CD14-positive monocyte (primary cell): ENCODE data around the gene GAB1. TPM values are rescaled to one million over a fixed set of nuclear protein-coding genes. Genes with fewer than 3 reads are reported as not detected.

Experiments
- DNase-seq, 3 donors: peaks; one replicate each; pipeline ENCODE4 v3.0.0-alpha.2; 2011 to 2022
- H2AFZ ChIP-seq: 2 replicates; pipeline ENCODE4 v1.6.0; 2012; ENCODE audit warnings: mild to moderate bottlenecking, low read depth, low read length, inconsistent platforms; ENCODE audit not compliant: insufficient read depth, poor library complexity, severe bottlenecking
- H3K27ac ChIP-seq, 2 donors: 1 replicate in 1 of 2; 2 replicates in 1 of 2; pipeline ENCODE4 v1.5.1; 2012 to 2013; ENCODE audit warnings: low read length in 2 of 2, control low read depth in 1 of 2, inconsistent platforms in 1 of 2, low read depth in 1 of 2, mild to moderate bottlenecking in 1 of 2
- H3K27me3 ChIP-seq, 2 donors: one replicate each; pipeline versions ENCODE4 v1.6.0 to v1.6.1; 2011 to 2013; ENCODE audit warnings: low read length in 2 of 2; ENCODE audit not compliant: control insufficient read depth in 2 of 2, insufficient read depth in 2 of 2
- H3K36me3 ChIP-seq, 2 donors: replicated peaks in 1 of 2; 1 replicate in 1 of 2; 2 replicates in 1 of 2; pipeline versions ENCODE4 v1.5.1 to v1.6.1; 2012 to 2013; ENCODE audit warnings: low read length in 2 of 2, control low read depth in 1 of 2, inconsistent platforms in 1 of 2, mild to moderate bottlenecking in 1 of 2; ENCODE audit not compliant: insufficient read depth in 2 of 2, control insufficient read depth in 1 of 2
- H3K4me1 ChIP-seq, 2 donors: 1 replicate in 1 of 2; 2 replicates in 1 of 2; pipeline versions ENCODE4 v1.5.1 to v1.6.1; 2012 to 2013; ENCODE audit warnings: low read length in 2 of 2, control low read depth in 1 of 2, inconsistent platforms in 1 of 2, mild to moderate bottlenecking in 1 of 2, moderate library complexity in 1 of 2; ENCODE audit not compliant: insufficient read depth in 2 of 2, control insufficient read depth in 1 of 2
- H3K4me2 ChIP-seq: replicated peaks from 2 replicates; pipeline ENCODE3; 2012; ENCODE audit warnings: low read length, moderate library complexity, mild to moderate bottlenecking; ENCODE audit not compliant: poor library complexity, severe bottlenecking; ENCODE audit errors: extremely low read depth
- H3K4me3 ChIP-seq, 3 experiments: fragments of 200-600 bp in 1 of 3; sonication (generic) in 1 of 3; replicated peaks in 1 of 3; 1 replicate in 2 of 3; 2 replicates in 1 of 3; pipeline ENCODE4 v1.5.1; 2011 to 2013; ENCODE audit warnings: low read length in 3 of 3, mild to moderate bottlenecking in 3 of 3, control low read depth in 2 of 3, low read depth in 2 of 3, inconsistent platforms in 1 of 3, moderate library complexity in 1 of 3
- H3K79me2 ChIP-seq: 2 replicates; pipeline ENCODE4 v1.6.0; 2012; ENCODE audit warnings: mild to moderate bottlenecking, control low read depth, inconsistent platforms, low read length, moderate library complexity; ENCODE audit not compliant: insufficient read depth
- H3K9ac ChIP-seq: 2 replicates; pipeline ENCODE4 v1.6.0; 2017; ENCODE audit warnings: low read length, mild to moderate bottlenecking; ENCODE audit not compliant: insufficient read depth, poor library complexity, severe bottlenecking
- H3K9me3 ChIP-seq, 2 donors: replicated peaks in 1 of 2; 1 replicate in 1 of 2; 2 replicates in 1 of 2; pipeline versions ENCODE4 v1.5.1 to v1.6.1; 2012 to 2013; ENCODE audit warnings: low read length in 2 of 2, control low read depth in 1 of 2; ENCODE audit not compliant: control insufficient read depth in 1 of 2, insufficient read depth in 1 of 2
- H4K20me1 ChIP-seq: 2 replicates; pipeline ENCODE4 v1.6.0; 2012; ENCODE audit warnings: mild to moderate bottlenecking, low read length, control low read depth, moderate library complexity; ENCODE audit not compliant: insufficient read depth
- H3K27ac Mint-ChIP-seq, 7 donors: one replicate each; pipeline ENCODE4 v1.8.0; 2020; ENCODE audit warnings: mild to moderate bottlenecking in 7 of 7, mixed read lengths in 7 of 7, moderate library complexity in 6 of 7, inconsistent platforms in 2 of 7
- H3K27me3 Mint-ChIP-seq, 3 donors: one replicate each; pipeline ENCODE4 v1.8.0; 2021 to 2022; ENCODE audit warnings: low read depth in 3 of 3, mild to moderate bottlenecking in 3 of 3, mixed read lengths in 3 of 3, moderate library complexity in 3 of 3, inconsistent platforms in 1 of 3
- H3K36me3 Mint-ChIP-seq, 2 donors: one replicate each; pipeline ENCODE4 v1.8.0; 2020; ENCODE audit warnings: mixed read lengths in 2 of 2, inconsistent platforms in 1 of 2, mild to moderate bottlenecking in 1 of 2
- H3K4me1 Mint-ChIP-seq: one replicate; pipeline ENCODE4 v1.8.0; 2020; ENCODE audit warnings: mild to moderate bottlenecking, mixed read lengths
- H3K4me3 Mint-ChIP-seq, 2 donors: one replicate each; pipeline ENCODE4 v1.8.0; 2020; ENCODE audit warnings: mild to moderate bottlenecking in 2 of 2, mixed read lengths in 2 of 2, moderate library complexity in 1 of 2
- H3K9me3 Mint-ChIP-seq, 7 donors: one replicate each; pipeline ENCODE4 v1.8.0; 2020 to 2022; ENCODE audit warnings: mixed read lengths in 7 of 7, mild to moderate bottlenecking in 6 of 7, moderate library complexity in 6 of 7, inconsistent platforms in 2 of 7
- WGBS: methylation state at CpG from one replicate; pipeline ENCODE4 v1.1.5; 2013; ENCODE audit warnings: missing lambda C conversion rate; ENCODE audit not compliant: insufficient coverage; 5-methylcytosine and 5-hydroxymethylcytosine counted together
- intact Hi-C, 2 donors: fragments of 100-400 bp; cut with micrococcal nuclease; formaldehyde crosslinking; loops; one replicate each; pipeline versions ENCODE4 v1.15.0 to v1.15.1; 2023
- polyA plus RNA-seq, 3 donors: library from polyadenylated mRNA; depleted of rRNA in 1 of 3; unstranded in 2 of 3; stranded (reverse) in 1 of 3; fragments of 300-500 nt in 2 of 3; fragments of >200 nt in 1 of 3; fragmentation: Illumina TruSeq in 2 of 3; gene quantifications; 1 replicate in 2 of 3; 2 replicates in 1 of 3; pipeline ENCODE4 v1.2.3, GENCODE V29; 2012 to 2021
- TF ChIP-seq, protein P1 (sequence below): fragments of 200-600 bp; IDR thresholded peaks from one replicate; pipeline ENCODE4 v1.8.0; 2022; ENCODE audit warnings: antibody characterized with exemption, mild to moderate bottlenecking

Gene GAB1
- polyA plus RNA-seq, 3 donors = 0.55 to 7.3 (median 0.69) TPM

DNA sequence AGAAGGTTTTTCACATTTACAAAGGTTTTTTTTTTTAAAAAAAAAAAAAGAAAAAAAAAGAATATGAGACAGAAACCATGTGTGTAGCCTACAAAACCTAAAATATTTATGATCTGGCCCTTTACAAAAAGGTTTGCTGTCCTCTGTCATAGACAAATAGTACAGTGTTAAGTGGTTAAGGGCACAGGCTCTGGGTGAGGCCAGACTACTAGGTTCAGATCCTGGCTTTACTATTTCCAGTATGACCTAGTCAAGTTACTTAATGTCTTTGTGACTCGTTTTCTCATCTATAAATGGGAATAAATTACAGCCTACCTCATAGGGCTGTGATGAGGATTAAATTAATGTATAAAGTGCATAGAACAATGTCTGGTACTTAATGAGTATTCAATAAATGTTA, 56.5 kb downstream of the GAB1 start:
- H3K9me3 ChIP-seq = no peaks in the 10 kb centered on the region
- H3K36me3 ChIP-seq = no peaks in the 10 kb centered on the region
- intact Hi-C loops = loop anchor here in 1 of 2 donors (10.0 kb wide), 1 partner anchor 58 kb away; the partner anchor contains the start of gene GAB1
- no peak for DNase-seq
- no peak overlapping the region for H3K4me2 ChIP-seq
- H4K20me1 ChIP-seq = peaks cover 27% of the 10 kb centered on the region
- Mint-ChIP-seq H3K9me3 (peaks cover 0 to 2% (median 0%) of the 10 kb centered on the region in 7 donors), H3K4me3 (no peak overlapping the region), H3K4me1 (peaks cover 30% of the 10 kb centered on the region), H3K27me3 (peaks cover 0 to 3% (median 0%) of the 10 kb centered on the region in 3 donors), H3K27ac (no peak overlapping the region), H3K36me3 (peaks cover 3 to 4% of the 10 kb centered on the region in 2 donors)
- peaks cover 15 to 23% of the 10 kb centered on the region in 2 donors for H3K4me1 ChIP-seq
- H3K4me3 ChIP-seq = no peak overlapping the region
- H3K27ac ChIP-seq = no peak overlapping the region
- H3K9ac ChIP-seq = no peak overlapping the region
- TF ChIP-seq, protein P1, sequence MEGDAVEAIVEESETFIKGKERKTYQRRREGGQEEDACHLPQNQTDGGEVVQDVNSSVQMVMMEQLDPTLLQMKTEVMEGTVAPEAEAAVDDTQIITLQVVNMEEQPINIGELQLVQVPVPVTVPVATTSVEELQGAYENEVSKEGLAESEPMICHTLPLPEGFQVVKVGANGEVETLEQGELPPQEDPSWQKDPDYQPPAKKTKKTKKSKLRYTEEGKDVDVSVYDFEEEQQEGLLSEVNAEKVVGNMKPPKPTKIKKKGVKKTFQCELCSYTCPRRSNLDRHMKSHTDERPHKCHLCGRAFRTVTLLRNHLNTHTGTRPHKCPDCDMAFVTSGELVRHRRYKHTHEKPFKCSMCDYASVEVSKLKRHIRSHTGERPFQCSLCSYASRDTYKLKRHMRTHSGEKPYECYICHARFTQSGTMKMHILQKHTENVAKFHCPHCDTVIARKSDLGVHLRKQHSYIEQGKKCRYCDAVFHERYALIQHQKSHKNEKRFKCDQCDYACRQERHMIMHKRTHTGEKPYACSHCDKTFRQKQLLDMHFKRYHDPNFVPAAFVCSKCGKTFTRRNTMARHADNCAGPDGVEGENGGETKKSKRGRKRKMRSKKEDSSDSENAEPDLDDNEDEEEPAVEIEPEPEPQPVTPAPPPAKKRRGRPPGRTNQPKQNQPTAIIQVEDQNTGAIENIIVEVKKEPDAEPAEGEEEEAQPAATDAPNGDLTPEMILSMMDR = no peak
- no CpG with 5 or more reads among the region's 1 CpG for WGBS
- H2AFZ ChIP-seq = no peak overlapping the region
- H3K27me3 ChIP-seq = no peaks in the 10 kb centered on the region
- H3K79me2 ChIP-seq = peaks cover 9% of the 10 kb centered on the region

DNA sequence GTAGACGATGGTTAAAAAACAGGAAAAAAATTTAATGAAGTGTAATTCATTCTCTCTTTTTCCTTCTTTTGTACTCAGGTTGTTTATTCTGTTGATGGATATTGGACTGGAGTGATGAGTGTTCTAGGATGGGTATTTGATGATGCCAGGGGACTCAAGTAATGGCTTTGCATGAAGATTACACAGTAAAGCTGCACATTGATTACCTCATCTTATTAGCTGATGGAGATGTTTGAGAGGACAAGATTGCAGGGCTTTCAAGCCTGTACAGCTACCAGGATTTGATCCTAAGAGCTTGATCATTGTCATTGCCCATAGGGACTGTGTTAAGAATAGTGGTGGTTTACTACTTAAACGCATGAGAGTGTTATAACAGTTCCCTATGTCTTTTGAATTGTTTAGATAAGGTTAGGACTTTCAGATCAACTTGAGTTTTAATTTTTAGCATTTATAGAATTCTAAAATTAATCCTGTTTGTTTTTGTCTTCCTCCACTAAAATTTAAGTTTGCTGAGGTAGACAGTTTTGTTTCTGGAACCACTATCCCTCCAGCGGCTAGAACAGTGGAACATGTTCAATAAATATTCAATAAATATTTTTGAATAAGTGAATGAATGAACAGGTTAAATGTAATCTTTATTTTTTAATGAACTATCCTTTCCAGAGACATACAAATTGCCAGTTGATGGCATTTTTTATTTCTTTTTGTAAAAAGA, 58.2 kb downstream of the GAB1 start:
- peaks cover 26% of the 10 kb centered on the region for H3K4me1 Mint-ChIP-seq
- H4K20me1 ChIP-seq = peaks cover 22% of the 10 kb centered on the region

More for the DNA sequence above, 58.2 kb downstream of the GAB1 start:
- no peak for DNase-seq
- Histone ChIP-seq H3K27ac (no peak overlapping the region), H2AFZ (no peak overlapping the region), H3K9me3 (no peaks in the 10 kb centered on the region), H3K9ac (no peak overlapping the region), H3K4me1 (peaks cover 12 to 18% of the 10 kb centered on the region in 2 donors), H3K36me3 (no peaks in the 10 kb centered on the region), H3K4me3 (no peak overlapping the region), H3K79me2 (peaks cover 9% of the 10 kb centered on the region), H3K27me3 (no peaks in the 10 kb centered on the region), H3K4me2 (no peak overlapping the region)
- Mint-ChIP-seq H3K4me3 (no peak overlapping the region), H3K36me3 (peaks cover 3 to 4% of the 10 kb centered on the region in 2 donors), H3K9me3 (peaks cover 0 to 2% (median 0%) of the 10 kb centered on the region in 7 donors), H3K27ac (no peak overlapping the region), H3K27me3 (peaks cover 0 to 3% (median 0%) of the 10 kb centered on the region in 3 donors)
- TF ChIP-seq, protein P1 = no peak
- intact Hi-C loops = loop anchor here in 1 of 2 donors (10.0 kb wide), 1 partner anchor 60 kb away; the partner anchor contains the start of gene GAB1
- WGBS = no CpG with 5 or more reads among the region's 3 CpGs
